Effector CD8-positive, alpha-beta T cell (primary cell): ENCODE measurements around the gene SNX6.
"Not testable (repeated sequence)": the region's sequence is repeated elsewhere in the genome, so short reads cannot be mapped to it uniquely, and the experiment has no call there.

Experiments used
- DNase-seq: peaks from one replicate; lab custom pipeline; 2025; lab: John Stamatoyannopoulos, UW

Gene SNX6

DNA sequence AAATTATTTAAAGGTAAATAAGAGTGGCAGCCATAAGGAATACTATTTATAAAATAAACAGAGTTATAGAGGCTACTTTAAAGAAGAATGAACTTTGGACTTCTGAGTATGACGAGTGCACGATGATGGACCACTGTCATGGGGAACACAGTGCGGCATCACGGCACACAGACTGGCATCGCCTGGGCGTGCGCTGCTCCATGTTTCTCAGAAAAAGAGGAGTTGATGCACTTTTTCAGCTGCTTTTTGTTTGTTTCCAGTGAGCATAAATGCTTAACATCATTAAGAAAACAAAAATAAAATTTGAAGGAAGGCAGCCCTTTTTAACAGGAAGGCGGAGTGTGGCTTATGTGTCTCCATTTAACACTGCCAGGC is 67.2 kb downstream of the SNX6 start:
- DNase-seq, result no peak

DNA sequence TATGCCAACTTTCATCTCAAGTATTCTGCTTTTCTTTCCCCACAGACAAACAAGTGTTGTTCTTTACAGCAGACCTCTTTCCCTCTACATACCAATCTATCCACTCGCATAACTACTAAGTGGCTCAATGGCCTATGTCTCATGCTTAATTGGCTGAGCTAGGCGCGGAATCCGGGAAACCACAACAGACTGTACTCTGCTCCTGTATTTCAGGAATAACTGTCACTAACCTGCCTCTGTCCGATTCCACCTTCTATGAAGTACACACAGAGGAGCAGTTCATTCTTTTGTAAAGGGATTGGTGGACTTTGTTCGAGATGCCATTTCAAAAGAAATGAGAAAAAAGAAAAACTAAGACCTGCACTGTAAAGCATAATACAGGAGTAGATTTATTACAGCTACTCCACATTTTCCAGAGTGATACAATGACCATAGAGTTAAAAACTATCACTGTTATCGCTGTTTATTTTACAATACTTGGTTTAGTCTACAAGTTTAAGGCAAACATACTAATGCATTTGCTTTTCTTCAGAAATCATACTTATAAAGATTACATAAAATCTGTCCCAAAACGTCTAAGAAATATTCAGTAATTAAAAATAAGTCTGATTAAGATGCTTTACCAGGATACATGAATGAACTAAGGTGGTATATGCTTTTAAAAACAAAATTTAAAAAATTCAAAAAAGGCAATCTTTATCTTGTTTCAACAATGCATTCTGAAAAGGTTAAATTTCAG is 67.7 kb downstream of the SNX6 start:
- DNase-seq, result not testable (repeated sequence)

DNA sequence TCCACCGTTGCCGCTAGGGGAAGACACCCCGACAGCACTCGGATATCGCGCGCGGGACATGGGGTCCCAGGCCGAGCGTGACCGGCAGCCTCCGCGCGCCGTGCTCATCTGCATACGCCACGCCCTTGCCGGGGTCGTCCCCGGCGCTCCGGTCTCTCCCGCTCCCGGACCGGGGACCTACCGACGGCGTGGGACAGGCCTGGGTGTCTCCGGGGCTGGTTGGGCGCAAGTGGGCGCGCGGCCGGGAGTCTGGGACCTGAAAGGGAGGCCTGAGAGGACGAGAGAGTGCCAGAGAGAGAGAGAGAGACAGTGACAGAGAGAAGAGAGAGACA is 73.5 kb downstream of the SNX6 start:
- DNase-seq, result not testable (repeated sequence)

DNA sequence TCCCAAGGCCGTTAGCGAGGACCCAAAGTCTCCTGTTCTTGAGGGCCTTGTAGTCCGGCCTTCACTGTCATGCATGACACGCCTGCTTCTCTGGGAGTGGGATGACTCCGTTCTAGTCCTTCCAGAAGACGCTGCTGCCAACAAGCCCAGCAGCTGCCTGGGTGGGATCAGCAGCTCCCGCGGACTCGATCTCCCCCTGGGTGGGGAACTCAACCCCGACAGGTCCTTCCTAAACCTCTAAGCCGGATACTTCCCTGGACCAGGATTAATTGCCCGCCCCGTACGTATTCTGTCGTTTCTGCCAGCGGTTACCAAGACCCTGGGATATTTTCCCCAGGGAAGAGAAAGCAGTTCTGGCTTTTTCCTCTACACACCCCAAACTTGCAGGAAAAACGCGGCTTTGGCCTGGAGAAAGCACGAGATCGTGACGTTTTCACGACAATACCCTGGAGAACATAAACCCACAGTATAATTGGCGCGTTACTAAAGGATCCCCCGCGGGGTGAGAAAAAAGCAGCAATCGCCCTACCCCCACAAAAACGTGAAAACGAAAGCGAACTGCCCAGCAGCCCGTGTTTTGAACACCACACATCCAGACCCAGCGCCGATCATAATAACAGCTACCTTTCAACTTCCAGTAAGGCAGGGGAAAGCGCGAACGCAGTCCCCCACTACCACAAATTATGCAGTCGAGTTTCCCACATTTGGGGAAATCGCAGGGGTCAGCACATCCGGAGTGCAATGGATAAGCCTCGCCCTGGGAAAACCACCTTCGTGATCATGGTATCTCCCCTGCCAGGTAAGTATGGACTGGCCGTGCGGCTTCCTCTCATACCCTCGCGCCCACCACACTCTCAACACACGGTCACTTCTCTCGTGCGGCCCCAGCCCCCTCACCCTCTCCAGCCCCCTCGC is 74.1 kb downstream of the SNX6 start:
- DNase-seq, result not testable (repeated sequence)

DNA sequence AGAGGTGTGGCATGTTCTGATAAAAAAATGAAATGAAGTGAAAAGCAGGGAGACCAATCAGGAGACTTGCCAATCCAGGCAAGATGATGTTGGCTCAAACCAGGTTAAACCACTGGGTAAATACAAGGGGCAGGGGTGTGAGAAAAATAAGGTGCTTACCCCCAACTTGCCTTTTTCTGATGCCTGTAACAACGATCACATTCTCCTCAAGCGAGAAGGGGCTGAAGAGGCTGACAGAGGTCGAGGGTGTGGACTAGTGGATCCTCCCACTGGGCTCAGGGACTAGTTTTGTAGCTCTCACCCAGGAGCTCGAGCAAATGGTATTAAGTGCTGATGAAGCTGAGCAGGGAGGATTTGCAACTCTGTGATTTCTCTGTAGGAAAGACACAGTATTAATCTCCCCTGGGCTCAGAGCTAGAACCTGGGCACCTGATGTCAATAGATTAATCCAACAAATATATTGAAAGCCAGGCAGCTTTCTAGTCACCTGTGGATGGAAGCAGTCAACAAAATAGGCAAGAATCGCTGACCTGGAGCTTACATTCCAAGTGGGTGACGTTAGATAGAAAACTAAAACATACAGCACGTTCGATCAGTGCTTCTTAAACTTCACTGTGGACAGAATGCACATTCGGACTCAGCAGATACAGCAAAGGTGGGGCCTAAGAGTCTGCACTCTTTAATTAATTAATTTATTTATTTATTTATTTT is 75.3 kb downstream of the SNX6 start:
- no peak for DNase-seq

DNA sequence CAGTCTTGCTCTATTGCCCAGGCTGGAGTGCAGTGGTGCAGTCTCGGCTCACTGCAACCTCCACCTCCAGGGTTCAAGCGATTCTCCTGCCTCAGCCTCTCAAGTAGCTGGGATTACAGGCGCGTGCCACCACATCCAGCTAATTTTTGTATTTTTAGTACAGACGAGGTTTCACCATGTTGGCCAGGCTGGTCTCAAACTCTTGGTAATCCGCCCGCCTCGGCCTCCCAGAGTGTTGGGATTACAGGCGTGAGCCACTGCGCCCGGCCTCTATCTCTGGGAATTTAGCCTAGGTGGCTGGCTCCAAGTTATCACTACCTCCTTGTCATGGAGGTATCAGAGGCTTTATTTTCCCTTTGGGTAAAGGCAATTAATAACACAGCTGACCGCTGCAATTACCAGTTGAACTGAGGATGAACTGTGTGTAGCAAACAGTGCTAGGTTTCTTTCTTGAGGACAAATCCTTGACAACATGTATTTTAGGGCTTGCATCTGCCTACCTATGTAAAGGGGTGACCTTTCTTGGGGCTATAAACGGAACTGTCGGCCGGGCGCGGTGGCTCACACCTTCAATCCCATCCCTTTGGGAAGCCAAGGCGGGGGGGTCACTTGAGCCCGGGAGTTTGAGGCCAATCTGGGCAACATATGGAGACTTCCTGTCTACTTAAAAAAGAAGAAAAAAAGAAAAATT is 80.5 kb downstream of the SNX6 start:
- DNase-seq, result not testable (repeated sequence)

DNA sequence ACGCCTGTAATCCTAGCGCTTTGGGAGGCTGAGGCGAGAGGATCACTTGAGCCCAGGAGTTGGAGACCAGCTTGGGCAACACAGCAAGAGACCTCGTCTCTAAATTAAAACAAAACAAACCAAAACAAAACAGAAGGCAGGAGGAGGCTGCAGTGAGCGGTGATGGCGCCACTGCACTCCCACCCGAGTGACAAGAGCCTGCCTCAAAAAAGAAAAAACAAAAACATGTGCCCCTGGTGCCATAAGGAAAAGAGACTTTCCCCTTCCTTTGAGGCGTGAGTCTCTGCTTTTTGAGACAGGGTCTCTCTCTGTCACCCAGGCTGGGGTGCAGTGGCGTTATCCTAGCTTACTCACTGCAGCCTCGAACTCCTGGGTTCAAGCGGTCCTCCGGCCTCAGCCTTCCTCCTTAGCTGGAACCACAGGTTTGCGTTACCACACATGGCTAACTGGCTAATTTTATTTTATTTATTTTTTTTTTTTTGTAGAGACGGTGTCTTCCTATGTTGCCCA is 81.4 kb downstream of the SNX6 start:
- no peak for DNase-seq

DNA sequence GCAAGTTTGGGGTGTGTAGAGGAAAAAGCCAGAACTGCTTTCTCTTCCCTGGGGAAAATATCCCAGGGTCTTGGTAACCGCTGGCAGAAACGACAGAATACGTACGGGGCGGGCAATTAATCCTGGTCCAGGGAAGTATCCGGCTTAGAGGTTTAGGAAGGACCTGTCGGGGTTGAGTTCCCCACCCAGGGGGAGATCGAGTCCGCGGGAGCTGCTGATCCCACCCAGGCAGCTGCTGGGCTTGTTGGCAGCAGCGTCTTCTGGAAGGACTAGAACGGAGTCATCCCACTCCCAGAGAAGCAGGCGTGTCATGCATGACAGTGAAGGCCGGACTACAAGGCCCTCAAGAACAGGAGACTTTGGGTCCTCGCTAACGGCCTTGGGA is 82.8 kb downstream of the SNX6 start:
- not testable (repeated sequence) for DNase-seq

DNA sequence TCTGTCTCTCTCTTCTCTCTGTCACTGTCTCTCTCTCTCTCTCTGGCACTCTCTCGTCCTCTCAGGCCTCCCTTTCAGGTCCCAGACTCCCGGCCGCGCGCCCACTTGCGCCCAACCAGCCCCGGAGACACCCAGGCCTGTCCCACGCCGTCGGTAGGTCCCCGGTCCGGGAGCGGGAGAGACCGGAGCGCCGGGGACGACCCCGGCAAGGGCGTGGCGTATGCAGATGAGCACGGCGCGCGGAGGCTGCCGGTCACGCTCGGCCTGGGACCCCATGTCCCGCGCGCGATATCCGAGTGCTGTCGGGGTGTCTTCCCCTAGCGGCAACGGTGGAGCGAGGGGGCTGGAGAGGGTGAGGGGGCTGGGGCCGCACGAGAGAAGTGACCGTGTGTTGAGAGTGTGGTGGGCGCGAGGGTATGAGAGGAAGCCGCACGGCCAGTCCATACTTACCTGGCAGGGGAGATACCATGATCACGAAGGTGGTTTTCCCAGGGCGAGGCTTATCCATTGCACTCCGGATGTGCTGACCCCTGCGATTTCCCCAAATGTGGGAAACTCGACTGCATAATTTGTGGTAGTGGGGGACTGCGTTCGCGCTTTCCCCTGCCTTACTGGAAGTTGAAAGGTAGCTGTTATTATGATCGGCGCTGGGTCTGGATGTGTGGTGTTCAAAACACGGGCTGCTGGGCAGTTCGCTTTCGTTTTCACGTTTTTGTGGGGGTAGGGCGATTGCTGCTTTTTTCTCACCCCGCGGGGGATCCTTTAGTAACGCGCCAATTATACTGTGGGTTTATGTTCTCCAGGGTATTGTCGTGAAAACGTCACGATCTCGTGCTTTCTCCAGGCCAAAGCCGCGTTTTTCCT is 83.4 kb downstream of the SNX6 start:
- not testable (repeated sequence) for DNase-seq

DNA sequence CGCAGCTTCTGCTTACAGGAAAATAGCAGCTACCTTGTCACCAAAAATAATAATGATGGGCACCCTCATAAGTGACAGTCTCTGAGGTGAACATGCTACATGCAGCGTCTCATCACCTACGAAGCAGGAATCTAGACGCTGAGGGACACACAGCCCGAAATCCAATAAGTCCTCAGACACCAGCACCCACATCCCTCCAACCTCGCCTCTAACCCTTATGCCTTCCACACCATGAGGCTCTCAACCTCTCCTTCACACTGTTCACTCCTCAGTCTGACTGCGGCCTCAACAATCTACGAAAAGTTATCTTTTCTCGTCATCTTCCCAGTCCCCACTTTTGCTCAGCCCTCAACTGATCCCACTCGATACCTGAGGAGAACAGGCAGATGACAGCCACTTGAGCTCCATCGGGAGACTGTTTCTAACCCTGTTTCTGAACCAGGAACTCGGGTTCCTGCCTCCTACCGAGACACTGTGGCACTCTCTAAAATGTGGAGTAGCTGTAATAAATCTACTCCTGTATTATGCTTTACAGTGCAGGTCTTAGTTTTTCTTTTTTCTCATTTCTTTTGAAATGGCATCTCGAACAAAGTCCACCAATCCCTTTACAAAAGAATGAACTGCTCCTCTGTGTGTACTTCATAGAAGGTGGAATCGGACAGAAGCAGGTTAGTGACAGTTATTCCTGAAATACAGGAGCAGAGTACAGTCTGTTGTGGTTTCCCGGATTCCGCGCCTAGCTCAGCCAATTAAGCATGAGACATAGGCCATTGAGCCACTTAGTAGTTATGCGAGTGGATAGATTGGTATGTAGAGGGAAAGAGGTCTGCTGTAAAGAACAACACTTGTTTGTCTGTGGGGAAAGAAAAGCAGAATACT is 89.5 kb downstream of the SNX6 start:
- DNase-seq, result not testable (repeated sequence)

DNA sequence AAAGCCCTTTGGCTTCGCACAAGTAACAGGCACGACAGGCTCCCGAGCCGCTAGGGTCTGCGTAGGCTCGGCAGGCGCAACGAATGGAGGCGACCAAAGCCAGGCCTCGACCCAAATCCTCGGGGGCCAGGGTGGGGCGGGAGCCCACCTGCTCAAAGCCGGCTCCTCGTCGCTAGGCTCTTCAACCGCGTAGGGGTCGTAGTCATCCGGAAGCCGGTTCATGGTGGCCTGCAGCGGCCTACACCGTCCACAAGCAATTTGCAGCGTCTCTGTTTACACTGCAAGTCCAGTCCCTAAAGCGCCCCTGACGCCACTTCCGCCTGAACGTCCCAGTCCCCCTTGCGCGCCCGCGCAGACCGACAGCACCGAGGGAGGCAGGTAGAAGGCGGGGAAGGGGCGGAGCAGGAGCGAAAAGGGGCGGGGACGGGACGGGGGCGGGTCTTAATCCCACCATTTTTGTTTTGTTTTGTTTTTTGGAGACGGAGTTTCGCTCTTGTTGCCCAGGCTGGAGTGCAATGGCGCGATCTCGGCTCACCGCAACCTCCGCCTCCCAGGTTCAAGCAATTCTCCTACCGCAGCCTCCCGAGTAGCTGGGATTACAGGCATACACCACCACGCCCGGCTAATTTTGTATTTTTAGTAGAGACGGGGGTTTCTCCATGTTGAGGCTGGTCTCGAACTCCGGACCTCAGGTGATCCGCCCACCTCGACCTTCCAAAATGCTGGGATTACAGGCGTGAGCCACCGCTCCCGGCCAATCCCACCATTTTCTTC is 90.4 kb downstream of the SNX6 start, which contains the start of gene EAPP:
TSS of gene EAPP (minus strand) at position 295 of the 774 bp plus-strand sequence. CDS start at position 222, 73 bp downstream.
- no peak for DNase-seq

DNA sequence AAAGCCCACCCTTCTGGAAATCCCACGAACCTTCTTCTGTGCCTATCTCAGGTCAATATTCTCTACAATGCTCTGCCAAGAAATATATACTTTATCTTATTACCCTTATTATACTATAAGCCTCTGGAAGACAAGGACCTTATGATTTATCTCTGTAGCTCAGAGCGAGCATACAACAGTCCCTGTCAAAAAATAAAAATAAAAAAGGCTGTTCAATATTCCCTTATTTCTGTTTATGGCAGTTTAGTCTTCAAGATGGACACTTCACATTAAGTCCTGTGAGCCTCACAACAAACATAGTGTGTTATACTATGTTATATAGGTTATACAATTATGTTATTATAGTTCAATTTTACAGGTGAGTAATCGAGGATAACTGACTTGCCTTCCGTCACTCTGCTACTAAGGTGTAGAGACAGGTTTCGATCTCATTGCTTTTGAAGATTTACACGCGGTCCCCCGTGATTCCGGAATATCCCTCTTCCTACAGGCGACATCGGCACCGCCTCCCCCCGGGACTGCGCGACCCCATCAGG is 91.0 kb downstream of the SNX6 start:
- DNase-seq, result no peak

DNA sequence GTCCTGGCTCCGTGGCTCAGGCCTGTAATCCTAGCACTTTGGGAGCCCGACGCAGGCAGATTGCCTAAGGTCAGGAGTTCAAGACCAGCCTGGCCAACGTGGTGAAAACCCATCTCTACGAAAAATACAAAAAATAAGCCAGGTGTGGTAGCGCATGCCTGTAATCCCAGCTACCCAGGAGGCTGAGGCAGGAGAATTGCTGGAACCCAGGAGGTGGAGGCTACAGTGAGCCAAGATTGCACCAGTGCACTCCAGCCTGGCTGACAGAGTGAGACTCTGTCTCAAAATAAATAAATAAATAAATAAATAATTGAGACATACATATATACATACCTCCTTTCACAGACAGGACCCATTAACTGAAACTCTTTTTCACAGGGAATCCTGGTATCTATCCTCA is 91.9 kb downstream of the SNX6 start:
- not testable (repeated sequence) for DNase-seq

DNA sequence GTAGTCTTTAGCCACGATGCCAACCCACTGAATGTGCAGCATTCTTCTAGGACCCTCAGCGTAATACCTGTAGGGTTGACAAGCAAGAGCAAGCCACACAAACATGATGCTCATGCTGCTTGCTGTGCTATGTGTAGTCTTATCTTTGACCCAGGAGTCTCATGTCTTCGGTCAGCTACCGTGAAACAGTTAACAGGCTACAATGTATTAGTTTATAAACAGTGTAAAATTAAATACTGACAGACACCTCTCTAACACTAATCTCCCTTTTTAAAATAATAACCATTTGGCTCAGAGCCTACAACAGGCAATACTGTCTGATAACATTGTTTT is 92.3 kb downstream of the SNX6 start:
- DNase-seq, result no peak

DNA sequence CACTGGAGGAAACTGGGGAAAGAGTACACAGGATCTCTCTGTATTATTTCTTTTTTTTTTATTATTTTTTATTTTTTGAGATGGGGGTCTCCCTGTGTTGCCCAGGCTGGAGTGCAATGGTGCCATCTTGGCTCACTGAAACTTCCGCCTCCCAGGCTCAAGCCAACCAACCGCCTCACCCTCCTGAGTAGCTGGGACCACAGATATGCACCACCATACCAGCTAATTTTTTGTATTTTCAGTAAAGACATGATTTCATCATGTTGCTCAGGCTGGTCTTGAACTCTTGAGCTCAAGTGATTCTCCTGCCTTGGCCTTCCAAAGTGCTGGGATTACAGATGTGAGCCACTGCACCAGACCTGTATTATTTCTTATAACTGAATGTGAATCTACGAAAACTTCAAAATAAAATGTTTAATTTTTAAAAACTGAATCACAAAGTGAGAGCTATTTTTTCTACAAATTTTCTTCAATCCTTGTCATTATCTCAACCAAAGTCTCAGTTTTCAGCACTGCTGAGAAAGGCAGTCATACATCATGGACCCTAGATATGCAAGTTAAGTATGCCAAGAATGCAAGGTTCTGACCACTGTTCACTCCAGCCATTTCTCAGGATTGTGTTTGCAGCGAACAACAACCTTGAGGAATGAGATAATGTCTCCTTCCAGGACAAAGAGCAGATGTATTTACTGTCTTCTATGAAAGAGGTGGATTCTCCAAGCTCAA is 92.8 kb downstream of the SNX6 start:
- no peak for DNase-seq

DNA sequence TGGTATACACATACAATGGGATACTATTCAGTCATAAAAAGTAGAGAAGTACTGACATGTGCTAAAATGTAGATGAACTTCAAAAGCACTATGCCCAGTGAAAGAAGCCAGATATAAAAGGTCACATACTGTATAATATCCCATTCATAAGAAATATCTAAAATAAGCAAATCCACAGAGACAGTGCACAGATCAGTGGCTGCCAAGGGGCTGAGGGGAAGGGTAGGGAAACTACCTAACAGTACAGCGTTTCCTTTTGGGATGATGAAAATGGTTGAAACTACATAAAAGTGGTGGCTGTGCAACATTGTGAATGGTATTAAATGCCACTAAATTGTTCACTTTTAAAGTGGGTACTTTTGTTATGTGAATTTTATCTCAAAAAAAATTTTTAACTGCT is 102.4 kb downstream of the SNX6 start:
- no peak for DNase-seq

DNA sequence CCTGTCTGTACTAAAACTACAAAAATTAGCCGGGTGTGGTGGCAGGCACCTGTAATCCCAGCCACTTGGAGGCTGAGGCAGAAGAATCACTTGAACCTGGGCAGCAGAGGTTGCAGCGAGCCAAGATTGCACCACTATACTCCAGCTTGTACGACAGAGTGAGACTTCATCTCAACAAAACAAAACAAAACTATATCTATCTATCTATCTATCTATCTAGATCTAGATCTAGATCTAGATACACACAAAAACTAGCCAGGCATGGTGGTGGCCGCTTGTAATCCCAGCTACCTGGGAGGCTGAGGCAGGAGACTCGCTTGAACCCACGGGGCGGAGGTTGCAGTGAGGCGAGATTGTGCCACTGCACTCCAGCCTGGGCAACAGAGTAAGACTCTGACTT is 105.7 kb downstream of the SNX6 start:
- not testable (repeated sequence) for DNase-seq

DNA sequence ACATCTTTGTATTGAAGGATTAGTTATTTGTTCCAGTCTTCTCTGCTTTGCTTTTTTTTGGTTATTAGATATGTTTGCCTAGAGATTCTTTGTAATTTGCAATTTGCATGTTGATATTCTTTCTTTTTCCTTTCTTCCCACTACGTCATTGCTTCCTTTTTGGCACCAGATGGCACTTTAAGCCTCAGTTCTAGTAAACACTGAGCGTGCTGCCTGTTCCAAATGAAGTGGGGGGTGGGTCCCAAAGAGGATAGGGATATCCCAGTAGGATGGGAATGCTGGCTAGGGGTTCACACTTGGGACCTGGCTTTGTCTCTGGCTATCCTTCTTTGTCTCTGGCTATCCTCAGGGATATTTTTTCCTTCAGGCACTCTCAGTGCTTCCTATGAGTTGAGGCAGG is 107.5 kb downstream of the SNX6 start:
- DNase-seq, result no peak
